Naive B cell (primary cell): ENCODE data around the gene FAAP20. TPM values are rescaled to one million over a fixed set of nuclear protein-coding genes. Genes with fewer than 3 reads are reported as not detected.

ENCODE experiments used
- ATAC-seq, 2 donors: fragments of 150-1000 bp; cut with Tn5 transposase; 2 replicates each; pipeline ENCODE4 v1.10.0; 2021; ENCODE audit warnings: low read depth in 2 of 2, mild to moderate bottlenecking in 2 of 2, moderate library complexity in 2 of 2
- DNase-seq: peaks from one replicate; pipeline ENCODE4 v3.0.0; 2022
- H3K27ac Mint-ChIP-seq, 6 donors: one replicate each; pipeline ENCODE4 v1.8.0; 2020 to 2022; ENCODE audit warnings: mild to moderate bottlenecking in 6 of 6, mixed read lengths in 6 of 6, moderate library complexity in 5 of 6, inconsistent platforms in 2 of 6
- H3K27me3 Mint-ChIP-seq, 3 donors: one replicate each; pipeline ENCODE4 v1.8.0; 2021 to 2022; ENCODE audit warnings: mixed read lengths in 3 of 3, mild to moderate bottlenecking in 1 of 3
- H3K36me3 Mint-ChIP-seq, 2 donors: one replicate each; pipeline ENCODE4 v1.8.0; 2020 to 2022; ENCODE audit warnings: mixed read lengths in 2 of 2, inconsistent platforms in 1 of 2, mild to moderate bottlenecking in 1 of 2
- H3K4me1 Mint-ChIP-seq, 3 donors: one replicate each; pipeline ENCODE4 v1.8.0; 2020 to 2022; ENCODE audit warnings: mixed read lengths in 3 of 3, inconsistent platforms in 1 of 3, mild to moderate bottlenecking in 1 of 3, moderate library complexity in 1 of 3
- H3K4me3 Mint-ChIP-seq, 8 donors: one replicate each; pipeline ENCODE4 v1.8.0; 2020 to 2022; ENCODE audit warnings: mild to moderate bottlenecking in 8 of 8, mixed read lengths in 8 of 8, moderate library complexity in 8 of 8, inconsistent platforms in 2 of 8
- H3K9me3 Mint-ChIP-seq, 7 donors: one replicate each; pipeline ENCODE4 v1.8.0; 2020 to 2022; ENCODE audit warnings: mixed read lengths in 7 of 7, mild to moderate bottlenecking in 5 of 7, inconsistent platforms in 2 of 7, moderate library complexity in 1 of 7
- polyA plus RNA-seq, 6 donors: library from polyadenylated mRNA; unstranded; fragments of 300-500 nt; fragmentation: Illumina TruSeq; gene quantifications; one replicate each; pipeline ENCODE4 v1.2.3, GENCODE V29; 2021; ENCODE audit warnings: low read depth in 6 of 6

FAAP20 gene
- polyA plus RNA-seq, 6 donors from 2014 or later = 67.1 to 90.7 (median 77.7) TPM

- peaks cover 0 to 10% (median 0%) of the 10 kb centered on the region in 3 donors for H3K27me3 Mint-ChIP-seq
- peaks cover 0 to 3% (median 3%) of the 10 kb centered on the region in 3 donors for H3K4me1 Mint-ChIP-seq
- DNase-seq (no peak), ATAC-seq (peak; percentile 74 to 76)
- H3K4me3 Mint-ChIP-seq = peak overlapping the region in 7 of 8 donors; percentile 12 to 66 (median 48)
- H3K36me3 Mint-ChIP-seq = no peaks in the 10 kb centered on the region
- peak overlapping the region in 1 of 6 donors; percentile 29 for H3K27ac Mint-ChIP-seq
- peaks cover 0 to 1% (median 0%) of the 10 kb centered on the region in 7 donors for H3K9me3 Mint-ChIP-seq
Measured at GRCh38 chr1:2212532-2213491, 18.2 kb upstream of the FAAP20 start.

DNA sequence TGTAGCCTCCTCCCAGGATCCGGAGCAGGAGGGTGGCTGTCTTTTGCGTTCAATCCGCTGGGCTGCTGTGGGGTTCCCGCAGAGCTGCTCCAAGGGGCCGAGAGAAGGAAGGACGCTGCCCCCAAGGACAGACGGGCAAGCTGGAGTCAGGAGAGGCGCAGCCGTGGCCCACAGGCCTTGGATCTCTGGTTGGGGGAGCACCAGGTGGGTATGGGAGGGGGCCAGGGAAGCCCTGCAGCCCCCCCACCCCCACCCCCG is 17.6 kb upstream of the FAAP20 start:
- H3K9me3 Mint-ChIP-seq = peaks cover 0 to 1% (median 0%) of the 10 kb centered on the region in 7 donors
- DNase-seq = no peak
- H3K4me3 Mint-ChIP-seq = peak overlapping the region in 1 of 8 donors; percentile 48
- H3K27ac Mint-ChIP-seq = no peak overlapping the region
- H3K27me3 Mint-ChIP-seq = peaks cover 0 to 10% (median 0%) of the 10 kb centered on the region in 3 donors
- peaks cover 0 to 3% (median 3%) of the 10 kb centered on the region in 3 donors for H3K4me1 Mint-ChIP-seq
- ATAC-seq = no peak
- no peaks in the 10 kb centered on the region for H3K36me3 Mint-ChIP-seq

- Mint-ChIP-seq H3K4me3 (no peak overlapping the region), H3K36me3 (no peaks in the 10 kb centered on the region), H3K27ac (no peak overlapping the region), H3K4me1 (peaks cover 0 to 10% (median 3%) of the 10 kb centered on the region in 3 donors), H3K9me3 (peaks cover 0 to 1% (median 0%) of the 10 kb centered on the region in 7 donors), H3K27me3 (peaks cover 0 to 8% (median 0%) of the 10 kb centered on the region in 3 donors)
- DNase-seq (no peak), ATAC-seq (no peak)
Measured at GRCh38 chr1:2210786-2211185, 16.2 kb upstream of the FAAP20 start.

GRCh38 chr1:2210084-2210653 is 15.6 kb upstream of the FAAP20 start:
- peaks cover 0 to 5% (median 0%) of the 10 kb centered on the region in 3 donors for H3K27me3 Mint-ChIP-seq

DNA sequence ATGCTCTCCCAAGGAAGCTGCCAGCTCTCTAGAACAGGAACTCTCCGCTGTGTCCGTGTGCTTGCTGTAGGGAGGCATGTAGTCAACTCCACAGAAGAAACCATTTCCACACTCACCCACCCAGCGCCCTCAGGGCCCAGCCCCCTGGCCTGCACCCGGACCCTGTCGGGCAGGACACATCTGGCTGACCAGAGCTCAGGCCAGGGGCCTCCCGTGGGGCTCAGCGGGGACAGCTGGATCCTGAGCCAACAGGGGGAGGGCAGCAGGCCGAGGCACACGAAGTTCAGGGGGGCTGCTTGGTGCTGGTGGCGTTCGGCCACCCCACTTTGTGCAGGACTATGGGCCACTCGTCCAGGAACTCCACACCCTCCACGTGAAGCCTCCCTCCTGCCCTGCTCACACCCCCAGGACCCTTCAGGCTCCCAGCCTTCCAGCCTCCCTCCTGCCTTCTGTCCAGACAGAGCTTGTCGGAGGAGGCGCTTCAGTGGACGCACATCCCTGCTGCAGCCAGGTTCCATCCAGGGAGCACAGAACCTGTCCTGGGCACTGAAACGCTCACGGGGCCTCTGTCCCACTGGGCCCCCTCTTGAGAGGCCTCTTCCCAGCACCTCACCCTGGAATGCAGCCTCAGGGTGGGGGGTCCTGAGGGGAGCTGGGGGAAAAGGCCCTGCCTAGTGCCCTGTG is 15.0 kb upstream of the FAAP20 start:
- peaks cover 0 to 10% (median 3%) of the 10 kb centered on the region in 3 donors for H3K4me1 Mint-ChIP-seq
- H3K36me3 Mint-ChIP-seq = no peaks in the 10 kb centered on the region
- H3K27me3 Mint-ChIP-seq = peaks cover 0 to 5% (median 0%) of the 10 kb centered on the region in 3 donors
- ATAC-seq (no peak), DNase-seq (no peak)
- peak overlapping the region in 1 of 8 donors; percentile 37 for H3K4me3 Mint-ChIP-seq
- peaks cover 0 to 1% (median 0%) of the 10 kb centered on the region in 7 donors for H3K9me3 Mint-ChIP-seq
- peak overlapping the region in 3 of 6 donors; percentile 57 to 70 (median 57) for H3K27ac Mint-ChIP-seq

More at GRCh38 chr1:2210084-2210653, 15.6 kb upstream of the FAAP20 start:
- H3K4me3 Mint-ChIP-seq = no peak overlapping the region
- ATAC-seq (no peak), DNase-seq (no peak)
- H3K9me3 Mint-ChIP-seq = peaks cover 0 to 1% (median 0%) of the 10 kb centered on the region in 7 donors
- peaks cover 0 to 10% (median 3%) of the 10 kb centered on the region in 3 donors for H3K4me1 Mint-ChIP-seq
- H3K36me3 Mint-ChIP-seq = no peaks in the 10 kb centered on the region
- H3K27ac Mint-ChIP-seq = no peak overlapping the region

DNA sequence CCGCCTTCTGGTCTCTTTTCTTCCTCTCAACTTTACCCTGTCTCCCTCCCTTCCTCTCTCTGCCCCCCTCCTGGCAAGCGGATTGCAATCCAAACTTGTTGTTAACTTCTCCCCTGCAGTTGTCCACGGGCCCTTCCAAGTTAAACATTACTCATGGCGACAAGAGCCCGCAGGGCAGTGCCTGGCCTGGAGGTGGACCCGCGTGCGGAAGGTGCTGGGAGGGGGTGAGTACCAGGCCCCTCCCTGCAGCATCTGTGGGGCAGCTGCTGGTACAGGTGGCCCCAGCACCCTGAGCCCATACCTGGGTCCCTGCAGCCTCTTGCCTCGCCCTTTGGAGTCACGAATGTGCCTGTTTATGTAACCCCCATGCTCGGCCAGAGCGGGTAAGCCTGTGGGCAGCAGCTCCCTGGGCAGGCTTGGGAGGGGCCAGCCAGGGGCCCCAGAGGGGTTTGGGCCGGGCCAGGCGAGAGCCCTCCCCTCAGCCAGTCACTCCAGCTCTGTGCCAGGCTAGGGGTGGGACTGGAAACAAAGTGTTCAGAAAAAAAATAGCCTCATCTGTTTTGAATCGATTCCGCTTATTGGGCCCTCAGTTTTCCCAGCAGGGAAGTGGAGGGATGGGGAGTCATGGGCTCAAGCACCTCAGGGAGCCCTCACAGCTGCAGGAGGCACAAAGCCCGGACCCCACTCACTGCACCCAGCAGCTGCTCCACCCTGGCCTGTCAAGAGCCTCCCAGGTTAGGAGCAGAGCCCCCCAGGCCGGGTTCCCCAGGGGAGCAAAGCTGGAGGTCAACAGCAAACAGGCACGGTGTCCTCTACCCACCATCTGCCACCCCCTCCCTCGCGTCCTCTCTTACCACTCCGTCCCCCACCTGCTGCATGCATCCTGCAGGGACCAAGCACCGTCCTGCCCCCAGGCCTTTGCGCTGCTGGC is 14.0 kb upstream of the FAAP20 start:
- no peaks in the 10 kb centered on the region for H3K27me3 Mint-ChIP-seq
- peak overlapping the region in 1 of 6 donors; percentile 57 for H3K27ac Mint-ChIP-seq
- peaks cover 0 to 14% (median 3%) of the 10 kb centered on the region in 3 donors for H3K4me1 Mint-ChIP-seq
- H3K9me3 Mint-ChIP-seq = peaks cover 0 to 1% (median 0%) of the 10 kb centered on the region in 7 donors
- H3K4me3 Mint-ChIP-seq = peak overlapping the region in 1 of 8 donors; percentile 37
- H3K36me3 Mint-ChIP-seq = no peaks in the 10 kb centered on the region
- DNase-seq (no peak), ATAC-seq (no peak)

GRCh38 chr1:2206813-2207487 is 12.4 kb upstream of the FAAP20 start:
- peak overlapping the region in 3 of 8 donors; percentile 12 to 70 (median 26) for H3K4me3 Mint-ChIP-seq
- no peaks in the 10 kb centered on the region for H3K36me3 Mint-ChIP-seq
- H3K27me3 Mint-ChIP-seq = no peaks in the 10 kb centered on the region
- H3K4me1 Mint-ChIP-seq = peaks cover 10 to 20% (median 15%) of the 10 kb centered on the region in 3 donors
- peaks cover 0 to 1% (median 0%) of the 10 kb centered on the region in 7 donors for H3K9me3 Mint-ChIP-seq
- peak overlapping the region in 1 of 6 donors; percentile 29 for H3K27ac Mint-ChIP-seq
- ATAC-seq (no peak), DNase-seq (no peak)

- ATAC-seq (peak; percentile 83 to 86), DNase-seq (peak; percentile 92)
- Mint-ChIP-seq H3K4me3 (peak overlapping the region; percentile 38 to 85 (median 68)), H3K27me3 (no peaks in the 10 kb centered on the region), H3K9me3 (peaks cover 0 to 1% (median 0%) of the 10 kb centered on the region in 7 donors), H3K4me1 (peaks cover 15 to 35% (median 22%) of the 10 kb centered on the region in 3 donors), H3K27ac (peak overlapping the region in 3 of 6 donors; percentile 59 to 89 (median 86)), H3K36me3 (no peaks in the 10 kb centered on the region)
Measured at GRCh38 chr1:2205191-2205952, 10.8 kb upstream of the FAAP20 start.

GRCh38 chr1:2204415-2205190 is 10.0 kb upstream of the FAAP20 start:
- ATAC-seq = peak; percentile 30 to 56
- H3K27me3 Mint-ChIP-seq = no peaks in the 10 kb centered on the region
- no peaks in the 10 kb centered on the region for H3K9me3 Mint-ChIP-seq
- peak overlapping the region; percentile 38 to 89 (median 66) for H3K4me3 Mint-ChIP-seq
- H3K27ac Mint-ChIP-seq = peak overlapping the region in 3 of 6 donors; percentile 54 to 93 (median 84)
- H3K36me3 Mint-ChIP-seq = no peaks in the 10 kb centered on the region
- peaks cover 15 to 43% (median 27%) of the 10 kb centered on the region in 3 donors for H3K4me1 Mint-ChIP-seq
- DNase-seq = no peak

DNA sequence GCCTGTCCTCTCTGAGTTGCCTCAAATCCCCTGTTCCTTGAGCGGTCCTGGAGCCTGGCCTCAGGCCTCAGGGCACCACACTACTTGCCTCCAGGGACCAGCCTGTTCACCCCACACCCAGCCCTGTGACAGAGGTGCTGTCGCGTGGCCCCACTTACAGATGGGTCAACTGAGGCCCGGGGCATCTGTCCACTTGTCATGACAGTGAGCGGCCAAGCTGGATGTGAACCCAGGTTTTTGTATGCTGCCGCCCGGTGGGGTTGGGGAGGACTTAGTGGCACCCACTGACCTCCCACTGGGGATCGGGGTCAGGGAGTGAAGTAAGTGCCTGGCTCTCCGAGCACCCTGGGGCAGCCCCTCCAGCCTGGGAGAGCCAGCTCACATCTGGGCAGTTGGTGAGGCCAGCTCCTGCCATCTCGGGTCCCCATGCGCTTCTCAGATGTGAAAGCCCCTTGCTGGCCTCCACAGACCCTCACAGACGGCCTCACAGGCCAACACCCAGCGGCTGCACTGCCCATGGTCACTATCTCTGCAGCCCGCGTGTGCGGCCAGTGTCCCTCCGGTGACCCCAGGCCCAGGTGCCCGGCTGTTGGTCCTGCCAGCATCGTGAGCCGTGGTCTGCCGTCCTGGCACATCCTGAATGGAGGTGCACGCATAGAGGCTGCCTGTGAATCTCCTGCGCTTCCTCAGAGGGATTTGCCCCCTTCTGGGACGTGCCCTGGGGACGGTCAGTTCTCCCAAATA is 9.3 kb upstream of the FAAP20 start:
- ATAC-seq (no peak), DNase-seq (no peak)
- H3K27me3 Mint-ChIP-seq = no peaks in the 10 kb centered on the region
- no peaks in the 10 kb centered on the region for H3K9me3 Mint-ChIP-seq
- peak overlapping the region in 5 of 6 donors; percentile 42 to 89 (median 67) for H3K27ac Mint-ChIP-seq
- H3K36me3 Mint-ChIP-seq = no peaks in the 10 kb centered on the region
- H3K4me1 Mint-ChIP-seq = peaks cover 19 to 50% (median 35%) of the 10 kb centered on the region in 3 donors
- peak overlapping the region in 3 of 8 donors; percentile 12 to 75 (median 67) for H3K4me3 Mint-ChIP-seq
